Subcutaneous abdominal adipose tissue (tissue), 5 donors: ENCODE results near the gene KLHL22.
"Not testable (repeated sequence)": the region's sequence is repeated elsewhere in the genome, so short reads cannot be mapped to it uniquely, and the experiment has no call there.

ENCODE experiments used
- H3K27ac ChIP-seq: one replicate; pipeline ENCODE4 v1.7.0; 2013; ENCODE audit warnings: low read depth, mild to moderate bottlenecking, inconsistent platforms, low read length, moderate library complexity
- H3K27me3 ChIP-seq, 5 donors: one replicate each; pipeline ENCODE4 v1.7.0; 2013; ENCODE audit warnings: low read length in 5 of 5, inconsistent platforms in 1 of 5; ENCODE audit not compliant: control insufficient read depth in 5 of 5, insufficient read depth in 4 of 5
- H3K36me3 ChIP-seq, 5 donors: one replicate each; pipeline ENCODE4 v1.7.0; 2013; ENCODE audit warnings: low read length in 5 of 5; ENCODE audit not compliant: control insufficient read depth in 5 of 5, insufficient read depth in 5 of 5
- H3K4me1 ChIP-seq, 5 donors: one replicate each; pipeline ENCODE4 v1.7.0; 2013; ENCODE audit warnings: low read length in 5 of 5, mild to moderate bottlenecking in 3 of 5, moderate library complexity in 1 of 5; ENCODE audit not compliant: control insufficient read depth in 5 of 5, insufficient read depth in 5 of 5
- H3K4me3 ChIP-seq, 5 donors: one replicate each; pipeline ENCODE4 v1.7.0; 2013; ENCODE audit warnings: low read length in 5 of 5, low read depth in 1 of 5
- H3K9ac ChIP-seq, 5 donors: one replicate each; pipeline ENCODE4 v1.7.0; 2013; ENCODE audit warnings: low read length in 5 of 5, mild to moderate bottlenecking in 4 of 5, moderate library complexity in 3 of 5
- H3K9me3 ChIP-seq, 5 donors: one replicate each; pipeline ENCODE4 v1.7.0; 2013; ENCODE audit warnings: low read length in 5 of 5; ENCODE audit not compliant: control insufficient read depth in 5 of 5
- donor health status: healthy.
- donor health status: healthy.
- donor health status: healthy.
- donor health status: healthy.
- donor health status: healthy.

Gene KLHL22

GRCh38 chr22:20504293-20504922, 8.8 kb upstream of the KLHL22 start:
- H3K4me1 ChIP-seq = peaks cover 8 to 21% (median 19%) of the 10 kb centered on the region in 5 donors
- not testable (repeated sequence) for H3K9ac ChIP-seq, H3K4me3 ChIP-seq, H3K9me3 ChIP-seq, H3K27me3 ChIP-seq, H3K27ac ChIP-seq, H3K36me3 ChIP-seq

GRCh38 chr22:20503816-20504215, 8.2 kb upstream of the KLHL22 start:
- Histone ChIP-seq H3K9ac (no peak overlapping the region), H3K27me3 (no peaks in the 10 kb centered on the region), H3K4me1 (peaks cover 5 to 15% (median 13%) of the 10 kb centered on the region in 5 donors), H3K36me3 (peaks cover 0 to 9% (median 0%) of the 10 kb centered on the region in 5 donors), H3K27ac (no peak overlapping the region), H3K4me3 (no peak overlapping the region), H3K9me3 (no peaks in the 10 kb centered on the region)

- Histone ChIP-seq H3K27ac (no peak overlapping the region), H3K27me3 (no peaks in the 10 kb centered on the region), H3K4me1 (peaks cover 0 to 16% (median 10%) of the 10 kb centered on the region in 5 donors), H3K9ac (no peak overlapping the region), H3K9me3 (no peaks in the 10 kb centered on the region), H3K36me3 (peaks cover 0 to 9% (median 0%) of the 10 kb centered on the region in 5 donors), H3K4me3 (no peak overlapping the region)
Observed at GRCh38 chr22:20499769-20500168, 4.2 kb upstream of the KLHL22 start.

- H3K27me3 ChIP-seq = no peaks in the 10 kb centered on the region
- no peak overlapping the region for H3K9ac ChIP-seq
- no peak overlapping the region for H3K27ac ChIP-seq
- H3K4me1 ChIP-seq = peaks cover 0 to 25% (median 19%) of the 10 kb centered on the region in 5 donors
- H3K4me3 ChIP-seq = no peak overlapping the region
- no peaks in the 10 kb centered on the region for H3K9me3 ChIP-seq
- H3K36me3 ChIP-seq = peaks cover 0 to 9% (median 0%) of the 10 kb centered on the region in 5 donors
Observed at GRCh38 chr22:20498913-20499312, 3.3 kb upstream of the KLHL22 start.

- Histone ChIP-seq H3K9me3 (no peaks in the 10 kb centered on the region), H3K4me1 (peaks cover 0 to 29% (median 20%) of the 10 kb centered on the region in 5 donors), H3K4me3 (no peak overlapping the region), H3K9ac (no peak overlapping the region), H3K27ac (no peak overlapping the region), H3K36me3 (peaks cover 0 to 9% (median 0%) of the 10 kb centered on the region in 5 donors), H3K27me3 (no peaks in the 10 kb centered on the region)
Observed at GRCh38 chr22:20497426-20497825, 1.8 kb upstream of the KLHL22 start.

GRCh38 chr22:20495861-20496681, 476 bp upstream of the KLHL22 start:
- Histone ChIP-seq H3K9me3 (no peaks in the 10 kb centered on the region), H3K4me3 (peak overlapping the region; percentile 75 to 94 (median 86)), H3K27me3 (no peaks in the 10 kb centered on the region), H3K9ac (peak overlapping the region; percentile 82 to 96 (median 88)), H3K4me1 (peaks cover 0 to 29% (median 20%) of the 10 kb centered on the region in 5 donors), H3K36me3 (peaks cover 0 to 6% (median 0%) of the 10 kb centered on the region in 5 donors), H3K27ac (peak overlapping the region; percentile 97)

GRCh38 chr22:20491346-20491745, 4.2 kb downstream of the KLHL22 start:
- no peaks in the 10 kb centered on the region for H3K27me3 ChIP-seq
- no peak overlapping the region for H3K4me3 ChIP-seq
- no peak overlapping the region for H3K9ac ChIP-seq
- H3K27ac ChIP-seq = no peak overlapping the region
- H3K9me3 ChIP-seq = no peaks in the 10 kb centered on the region
- peaks cover 0 to 24% (median 16%) of the 10 kb centered on the region in 5 donors for H3K4me1 ChIP-seq
- H3K36me3 ChIP-seq = peaks cover 0 to 23% (median 12%) of the 10 kb centered on the region in 5 donors

- Histone ChIP-seq H3K36me3 (peaks cover 0 to 23% (median 12%) of the 10 kb centered on the region in 5 donors), H3K9me3 (no peaks in the 10 kb centered on the region), H3K27ac (no peak overlapping the region), H3K4me1 (peaks cover 3 to 23% (median 19%) of the 10 kb centered on the region in 5 donors), H3K27me3 (no peaks in the 10 kb centered on the region), H3K9ac (peak overlapping the region in 1 of 5 donors; percentile 26), H3K4me3 (no peak overlapping the region)
Observed at GRCh38 chr22:20490941-20491307, 4.7 kb downstream of the KLHL22 start.

- peaks cover 0 to 23% (median 12%) of the 10 kb centered on the region in 5 donors for H3K36me3 ChIP-seq
- H3K4me1 ChIP-seq = peaks cover 3 to 23% (median 19%) of the 10 kb centered on the region in 5 donors
- H3K27me3 ChIP-seq = no peaks in the 10 kb centered on the region
- H3K27ac ChIP-seq = no peak overlapping the region
- peak overlapping the region in 1 of 5 donors; percentile 26 for H3K9ac ChIP-seq
- H3K9me3 ChIP-seq = no peaks in the 10 kb centered on the region
- no peak overlapping the region for H3K4me3 ChIP-seq
Observed at GRCh38 chr22:20490183-20490940, 5.2 kb downstream of the KLHL22 start.
